Measurements from ENCODE around the gene SFXN5. TPM values are rescaled to one million over a fixed set of nuclear protein-coding genes. Genes with fewer than 3 reads are reported as not detected.

The SFXN5 gene
- total and polyA plus RNA-seq, 2 donors (not counting 3 experiments of a cell fraction or from before 2014, with no cell fraction given): 18.7 to 28.6 TPM

DNA sequence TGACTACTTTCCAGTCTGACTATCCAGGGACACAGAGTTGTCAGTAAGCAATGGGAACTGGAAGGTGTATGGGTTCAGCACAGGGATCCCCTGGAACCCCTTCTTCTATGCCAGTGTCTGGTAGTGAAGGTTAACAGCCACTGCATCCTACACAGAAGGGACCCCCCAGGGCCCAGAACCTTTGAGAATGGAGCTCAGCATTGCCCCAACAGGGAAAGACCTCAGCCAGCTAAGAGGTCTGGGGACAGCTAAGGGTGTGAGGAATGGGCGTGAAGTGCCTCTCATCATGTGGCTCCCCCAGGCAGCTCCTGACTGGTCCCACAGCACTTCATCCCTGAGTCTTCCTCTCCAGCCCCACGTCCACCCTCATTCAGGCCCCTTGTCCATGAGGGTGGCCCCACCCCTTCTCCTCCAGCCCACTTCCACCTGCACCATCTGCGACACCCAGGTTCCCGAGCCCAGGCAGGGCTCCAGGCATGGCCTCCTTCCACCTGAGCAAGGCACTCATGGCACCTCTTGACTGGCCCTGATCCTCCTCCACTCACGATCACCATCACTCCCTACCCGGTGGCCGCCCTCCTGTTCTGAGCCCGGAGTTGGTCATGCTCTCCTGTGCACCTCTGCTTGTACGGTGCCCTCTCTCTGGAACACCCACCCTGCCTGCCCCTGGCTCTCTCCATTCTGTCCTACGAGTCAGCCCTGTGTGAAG, 77.1 kb downstream of the SFXN5 start:
- Histone ChIP-seq H3K27me3 (ENCODE audit: control insufficient read depth in 2 of 2, insufficient read depth in 2 of 2, low read length in 2 of 2) (no peaks in the 10 kb centered on the region), H3K4me3 (replicated peaks in 1 of 3; ENCODE audit: insufficient read depth in 1 of 3, low read depth in 1 of 3, low read length in 3 of 3) (no peak overlapping the region), H3K4me1 (ENCODE audit: control insufficient read depth, extremely low read depth, insufficient read depth, low read length) (no peaks in the 10 kb centered on the region), H3K79me2 (ENCODE audit: control insufficient read depth, insufficient read depth, low read length) (no peaks in the 10 kb centered on the region), H3K9ac (replicated peaks; ENCODE audit: extremely low read depth, insufficient read depth, low read length) (no peak overlapping the region), H2AFZ (ENCODE audit: low read depth, low read length) (no peak overlapping the region), H3K4me2 (ENCODE audit: insufficient read depth, low read length) (no peak overlapping the region), H3K9me1 (replicated peaks; ENCODE audit: control insufficient read depth, extremely low read depth, insufficient read depth, low read length) (no peaks in the 10 kb centered on the region), H4K20me1 (replicated peaks; ENCODE audit: control insufficient read depth, extremely low read depth, insufficient read depth, low read length) (no peaks in the 10 kb centered on the region), H3K36me3 (ENCODE audit: control insufficient read depth in 2 of 2, extremely low read depth in 1 of 2, insufficient read depth in 2 of 2, low read length in 2 of 2) (peaks cover 0 to 2% of the 10 kb centered on the region in 2 experiments), H3K27ac (ENCODE audit: insufficient read depth, low read depth, low read length) (no peak overlapping the region), H3K9me3 (replicated peaks; ENCODE audit: control insufficient read depth, insufficient read depth, low read length) (no peaks in the 10 kb centered on the region)
- DNase-seq (ENCODE audit: low read depth, low spot score) (no peak), FAIRE-seq (no peak)
- intact Hi-C loops (cut with micrococcal nuclease): no loop called here
- POLR2A ChIA-PET: no interaction called here
- CTCF ChIA-PET: interaction anchor here (1.0 to 3.7 kb wide), 13 partner anchors 10 to 218 kb away, joined by 3 to 45 read pairs (median 6); no protein-coding TSS in a partner anchor
- BruUV-seq (replicated peaks): no TSS peak
- dilution Hi-C loops (cut with MboI; ENCODE audit: extremely low pct_ligation_motif_present, low sequenced_read_pairs): no loop called here
- no peak for TF ChIP-seq EZH2 (IDR thresholded peaks at IDR 0.05; ENCODE audit: borderline replicate concordance, low read depth, low read length, severe bottlenecking)
- no peak for TF ChIP-seq MYC (IDR thresholded peaks at IDR 0.05; ENCODE audit: low read depth, low read length)
- no peak for TF ChIP-seq CTCF (IDR thresholded peaks at IDR 0.05; ENCODE audit: extremely low read depth in 1 of 2, insufficient read depth in 1 of 2, low read depth in 1 of 2, low read length in 2 of 2)
- TF ChIP-seq GATA2 (IDR thresholded peaks at IDR 0.05; ENCODE audit: insufficient read depth, insufficient read length, low read depth, low read length): no peak
- TF ChIP-seq JUN (IDR thresholded peaks at IDR 0.05; ENCODE audit: borderline replicate concordance, insufficient read depth, insufficient read length, low read depth): no peak
- TF ChIP-seq, protein P1, sequence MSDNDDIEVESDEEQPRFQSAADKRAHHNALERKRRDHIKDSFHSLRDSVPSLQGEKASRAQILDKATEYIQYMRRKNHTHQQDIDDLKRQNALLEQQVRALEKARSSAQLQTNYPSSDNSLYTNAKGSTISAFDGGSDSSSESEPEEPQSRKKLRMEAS (IDR thresholded peaks at IDR 0.05; ENCODE audit: insufficient read depth, insufficient read length): no peak
- no peak for TF ChIP-seq POLR2AphosphoS5 (IDR thresholded peaks at IDR 0.05; ENCODE audit: insufficient read depth, low read depth, low read length)
- no peak for TF ChIP-seq FOS (IDR thresholded peaks at IDR 0.05; ENCODE audit: borderline replicate concordance, insufficient read depth, low read length)
- no peak for TF ChIP-seq POLR2A (IDR thresholded peaks at IDR 0.05; ENCODE audit: low read depth, low read length)
